IPS DF 6.9 (cell line): Measurements from ENCODE around the gene MS4A15.
A peak's percentile ranks its signal among the peaks of the same experiment; 100 is the strongest.
"Not testable (repeated sequence)": the region's sequence is repeated elsewhere in the genome, so short reads cannot be mapped to it uniquely, and the experiment has no call there.

Source experiments
- DNase-seq: peaks from one replicate; pipeline ENCODE4 v3.0.0-alpha.2; 2013; ENCODE audit warnings: low read depth, low spot score
- H3K27ac ChIP-seq: one replicate; pipeline ENCODE4 v1.5.1; 2013; ENCODE audit warnings: low read length, control low read depth
- H3K27me3 ChIP-seq: 2 replicates; pipeline ENCODE4 v1.6.1; 2013; ENCODE audit warnings: mild to moderate bottlenecking, low read length; ENCODE audit not compliant: control insufficient read depth, insufficient read depth
- H3K36me3 ChIP-seq: 2 replicates; pipeline ENCODE4 v1.6.1; 2013; ENCODE audit warnings: low read length; ENCODE audit not compliant: control insufficient read depth, insufficient read depth
- H3K4me1 ChIP-seq: 2 replicates; pipeline ENCODE4 v1.6.1; 2013; ENCODE audit warnings: low read length; ENCODE audit not compliant: control insufficient read depth, insufficient read depth
- H3K4me3 ChIP-seq: 2 replicates; pipeline ENCODE4 v1.5.1; 2013; ENCODE audit warnings: mild to moderate bottlenecking, low read length
- H3K9me3 ChIP-seq: 2 replicates; pipeline ENCODE4 v1.6.1; 2013; ENCODE audit warnings: low read length, inconsistent platforms; ENCODE audit not compliant: control insufficient read depth, insufficient read depth
- WGBS: extraction: QIAGEN DNeasy Blood & Tissue Kit; methylation state at CpG from one replicate; pipeline ENCODE4 v1.1.7; 2013; ENCODE audit warnings: mixed read lengths, missing lambda C conversion rate; ENCODE audit not compliant: insufficient read length, insufficient coverage; 5-methylcytosine and 5-hydroxymethylcytosine counted together

MS4A15 gene, protein sequence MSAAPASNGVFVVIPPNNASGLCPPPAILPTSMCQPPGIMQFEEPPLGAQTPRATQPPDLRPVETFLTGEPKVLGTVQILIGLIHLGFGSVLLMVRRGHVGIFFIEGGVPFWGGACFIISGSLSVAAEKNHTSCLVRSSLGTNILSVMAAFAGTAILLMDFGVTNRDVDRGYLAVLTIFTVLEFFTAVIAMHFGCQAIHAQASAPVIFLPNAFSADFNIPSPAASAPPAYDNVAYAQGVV

DNA sequence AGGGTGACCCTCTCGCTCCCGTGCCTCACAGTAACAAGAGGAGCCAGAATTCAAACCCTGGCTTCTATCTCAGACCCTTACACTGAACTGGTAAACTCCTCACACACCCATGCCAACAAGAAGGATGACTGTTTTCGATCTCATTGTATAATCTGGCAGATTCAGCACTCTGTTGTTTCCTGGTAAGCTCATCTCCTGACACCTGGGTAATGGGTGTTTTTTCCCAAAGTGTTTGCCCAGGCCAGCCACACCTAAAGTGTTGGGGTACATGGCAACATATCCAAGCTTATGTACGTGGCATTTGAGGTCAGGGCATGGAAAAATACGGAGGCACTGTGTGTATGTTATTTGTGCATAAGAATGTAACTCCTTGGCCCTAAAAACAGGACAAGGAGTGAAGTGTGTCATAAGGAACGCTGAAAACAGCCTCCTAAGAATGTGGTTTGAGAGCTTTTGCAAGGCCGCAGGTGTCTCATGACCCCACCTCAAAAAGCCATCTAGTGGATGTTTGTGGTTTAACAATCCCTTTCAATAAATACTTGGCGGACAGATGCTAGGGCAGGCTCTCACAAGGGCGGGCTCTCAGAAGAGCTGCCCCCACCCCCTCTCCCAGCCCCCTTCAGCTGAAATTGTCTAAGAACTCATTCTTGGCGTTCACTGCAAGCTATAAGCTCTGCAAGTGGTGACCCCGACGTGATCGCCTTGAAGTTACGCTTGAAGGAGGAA, at the start of gene MS4A15:
TSS of gene MS4A15 (plus strand) at position 561 of the 726 bp plus-strand sequence. CDS start 6,867 bp downstream, outside the sequence.
- Histone ChIP-seq H3K4me1 (no peaks in the 10 kb centered on the region), H3K9me3 (no peaks in the 10 kb centered on the region), H3K4me3 (no peak within 1 kb of the TSS), H3K27ac (no peak within 1 kb of the TSS), H3K36me3 (no peaks in the 10 kb centered on the region), H3K27me3 (no peaks in the 10 kb centered on the region)
- peak; percentile 41 for DNase-seq
- WGBS = no CpG with 5 or more reads among the region's 14 CpGs

DNA sequence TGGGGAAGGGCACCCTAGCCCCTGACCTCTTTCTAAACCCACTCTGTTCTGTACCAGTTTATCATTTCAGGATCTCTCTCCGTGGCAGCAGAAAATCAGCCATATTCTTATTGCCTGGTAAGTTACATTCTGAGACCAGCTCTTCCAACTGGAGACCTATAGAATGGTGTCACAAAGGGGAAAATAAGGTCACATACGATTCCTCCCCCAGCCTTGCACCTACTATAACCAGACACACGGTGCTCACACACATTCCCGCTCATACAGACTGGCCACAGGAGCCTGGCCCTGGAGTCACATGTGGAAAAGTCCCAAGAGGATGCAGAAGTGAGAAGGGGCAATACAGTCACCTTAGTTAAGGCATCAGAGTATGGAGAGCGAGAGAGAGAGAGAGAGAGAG, 49.7 kb upstream of the MS4A15 start:
- no peak overlapping the region for H3K4me3 ChIP-seq
- H3K9me3 ChIP-seq = no peaks in the 10 kb centered on the region
- no peaks in the 10 kb centered on the region for H3K4me1 ChIP-seq
- no peak for DNase-seq
- no peaks in the 10 kb centered on the region for H3K36me3 ChIP-seq
- no peak overlapping the region for H3K27ac ChIP-seq
- no CpG with 5 or more reads among the region's 5 CpGs for WGBS
- no peaks in the 10 kb centered on the region for H3K27me3 ChIP-seq

DNA sequence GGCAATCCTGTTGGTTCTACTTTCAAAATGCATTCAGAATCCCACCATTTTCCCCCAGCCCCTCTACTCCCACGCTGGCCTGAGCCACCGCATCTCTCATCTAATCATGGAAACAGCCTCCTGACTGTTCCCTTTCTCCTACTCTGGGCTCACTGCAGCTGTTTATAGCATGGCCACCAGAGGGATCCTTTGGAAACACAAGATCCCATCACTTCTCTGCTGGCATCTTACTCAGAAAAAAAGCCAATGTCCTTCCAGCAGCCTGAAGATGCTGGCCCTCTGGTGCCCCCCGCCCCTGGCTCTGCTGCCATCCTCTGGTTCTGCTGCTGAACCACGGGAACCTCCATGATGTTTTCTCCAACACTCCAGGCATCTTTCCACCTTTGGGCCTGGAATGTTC, 46.2 kb upstream of the MS4A15 start:
- H3K27me3 ChIP-seq = no peaks in the 10 kb centered on the region
- H3K9me3 ChIP-seq = no peaks in the 10 kb centered on the region
- H3K4me1 ChIP-seq = no peaks in the 10 kb centered on the region
- DNase-seq = no peak
- H3K27ac ChIP-seq = no peak overlapping the region
- no peak overlapping the region for H3K4me3 ChIP-seq
- no peaks in the 10 kb centered on the region for H3K36me3 ChIP-seq
- no CpG with 5 or more reads among the region's 4 CpGs for WGBS

DNA sequence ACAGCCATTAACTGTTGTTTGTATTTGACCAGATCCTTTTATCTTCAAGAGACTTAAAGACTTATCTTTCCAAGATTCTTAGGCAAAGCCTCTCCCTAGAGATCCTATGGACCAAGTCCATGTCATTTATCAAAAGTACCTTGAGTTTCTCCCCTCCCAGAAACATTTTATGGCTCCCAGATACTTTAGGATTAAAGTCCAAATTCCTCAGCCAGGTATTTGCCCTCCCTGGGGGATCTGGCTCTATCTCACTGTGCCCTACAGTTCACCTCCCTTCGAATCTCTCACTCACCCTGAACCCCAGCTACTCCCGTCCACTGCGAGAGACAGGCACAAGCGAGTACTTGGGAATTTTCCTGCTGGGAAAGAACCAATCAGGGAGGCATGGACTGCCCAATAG, 45.4 kb upstream of the MS4A15 start:
- H3K4me1 ChIP-seq = no peaks in the 10 kb centered on the region
- no peaks in the 10 kb centered on the region for H3K9me3 ChIP-seq
- no CpG with 5 or more reads among the region's 4 CpGs for WGBS
- no peak for DNase-seq
- no peaks in the 10 kb centered on the region for H3K36me3 ChIP-seq
- no peak overlapping the region for H3K27ac ChIP-seq
- no peak overlapping the region for H3K4me3 ChIP-seq
- no peaks in the 10 kb centered on the region for H3K27me3 ChIP-seq

DNA sequence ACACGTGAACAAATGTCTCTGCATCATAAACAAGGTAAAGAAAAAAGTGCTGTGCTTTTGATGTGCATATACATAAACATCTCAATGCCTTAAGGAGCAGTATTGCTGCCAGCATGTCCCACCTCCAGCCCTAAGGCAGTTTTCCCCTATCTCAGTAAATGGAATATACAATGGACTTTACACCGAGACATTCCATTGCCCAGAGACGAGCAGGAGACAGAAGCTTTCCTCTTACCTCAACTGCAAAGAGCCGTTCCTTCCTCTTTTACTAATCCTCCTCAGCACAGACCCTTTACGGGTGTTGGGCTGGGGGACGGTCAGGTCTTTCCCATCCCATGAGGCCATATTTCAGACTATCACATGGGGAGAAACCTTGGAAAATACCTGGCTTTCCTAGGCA, 43.2 kb upstream of the MS4A15 start:
- H3K9me3 ChIP-seq, H3K27ac ChIP-seq, H3K4me3 ChIP-seq, H3K4me1 ChIP-seq, DNase-seq, H3K27me3 ChIP-seq, H3K36me3 ChIP-seq: not testable (repeated sequence)
- WGBS = no CpG with 5 or more reads among the region's 6 CpGs

DNA sequence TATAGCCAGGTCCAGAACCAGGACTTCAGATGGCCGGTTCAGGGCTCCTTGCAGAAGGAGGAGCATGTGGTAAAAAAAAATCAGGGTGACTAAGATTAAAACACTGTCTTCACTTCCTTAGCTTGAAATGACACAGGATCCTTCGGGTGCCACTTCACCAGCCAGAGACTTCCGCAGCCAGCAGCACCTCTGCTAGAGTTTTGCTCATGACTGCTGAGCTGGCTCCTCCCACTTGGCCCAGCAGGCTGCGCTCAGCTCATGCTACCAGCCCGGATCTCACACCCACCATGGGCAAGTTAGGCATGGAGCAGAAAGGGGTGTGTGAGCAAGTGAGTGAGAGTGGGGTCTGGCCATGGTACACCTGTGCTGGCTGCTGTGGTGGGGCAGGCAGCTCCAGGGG, 38.7 kb upstream of the MS4A15 start:
- no CpG with 5 or more reads among the region's 5 CpGs for WGBS
- no peak overlapping the region for H3K27ac ChIP-seq
- H3K27me3 ChIP-seq = no peaks in the 10 kb centered on the region; the same call in 1 of the 2 replicates
- no peak overlapping the region for H3K4me3 ChIP-seq
- DNase-seq = no peak
- H3K9me3 ChIP-seq = no peaks in the 10 kb centered on the region
- no peaks in the 10 kb centered on the region for H3K4me1 ChIP-seq
- H3K36me3 ChIP-seq = no peaks in the 10 kb centered on the region

DNA sequence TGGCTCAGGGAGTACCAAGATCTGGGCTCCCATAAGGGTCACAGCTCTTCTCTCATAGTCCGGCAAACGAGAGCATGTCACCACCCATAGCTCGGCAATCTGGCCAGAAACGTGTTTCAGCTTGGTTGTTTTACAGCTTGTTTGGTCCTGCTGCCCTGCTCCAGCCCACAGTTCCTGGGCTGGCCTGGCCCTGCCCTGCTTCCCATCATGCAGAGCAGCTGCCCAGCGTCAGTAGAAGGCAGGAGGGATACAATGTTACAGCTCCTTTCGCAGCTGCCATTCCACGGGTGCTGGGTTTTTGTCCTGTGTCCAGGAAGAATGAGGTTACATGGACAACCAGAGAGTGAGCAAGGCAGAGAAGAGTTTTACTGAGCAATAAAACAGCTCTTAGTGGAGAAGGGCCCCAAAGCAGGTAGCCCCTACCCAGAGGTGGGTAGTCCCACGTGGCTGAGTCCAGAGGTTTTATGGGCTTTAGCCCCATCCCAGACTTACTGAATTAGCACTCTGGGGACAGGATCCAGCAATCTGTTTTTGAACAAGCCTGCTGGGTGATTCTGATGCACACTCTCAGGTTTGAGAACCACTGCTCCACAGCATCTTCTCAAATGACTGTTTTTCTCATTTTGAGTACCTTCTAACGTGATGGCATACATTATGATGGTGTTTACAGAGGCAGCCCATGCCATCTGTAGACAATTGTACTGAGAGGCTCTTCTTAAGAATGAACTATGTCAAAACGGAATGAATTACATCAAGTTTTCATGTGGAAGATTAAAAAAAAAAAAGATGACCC, 37.9 kb upstream of the MS4A15 start:
- no CpG with 5 or more reads among the region's 10 CpGs for WGBS
- DNase-seq = no peak

DNA sequence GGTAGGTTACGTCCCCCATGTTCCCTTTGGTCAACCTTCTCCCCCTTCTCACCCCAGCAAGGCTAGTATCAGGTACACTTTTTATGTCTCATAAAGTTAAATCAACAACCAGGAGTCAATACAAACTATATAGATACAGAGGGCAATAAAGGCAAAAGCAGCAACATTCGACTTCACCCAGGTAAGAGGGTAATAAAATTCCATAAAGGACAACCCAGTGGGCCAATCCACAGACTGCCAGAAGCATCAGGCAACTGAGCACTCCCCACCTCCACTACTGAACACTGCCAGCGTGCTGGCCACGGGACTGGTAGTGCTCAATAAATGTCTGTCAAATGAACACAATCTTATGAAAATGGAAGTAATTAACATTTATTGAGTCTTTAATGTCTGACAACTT, 37.3 kb upstream of the MS4A15 start:
- H3K9me3 ChIP-seq = no peaks in the 10 kb centered on the region
- no peaks in the 10 kb centered on the region for H3K4me1 ChIP-seq
- WGBS = no CpG with 5 or more reads among the region's 4 CpGs
- no peak overlapping the region for H3K4me3 ChIP-seq
- H3K36me3 ChIP-seq = no peaks in the 10 kb centered on the region
- no peak for DNase-seq
- no peak overlapping the region for H3K27ac ChIP-seq
- H3K27me3 ChIP-seq = no peaks in the 10 kb centered on the region; the same call in 1 of the 2 replicates

More for the DNA sequence above, 37.9 kb upstream of the MS4A15 start:
- H3K4me3 ChIP-seq = no peak overlapping the region
- no peaks in the 10 kb centered on the region for H3K36me3 ChIP-seq
- H3K27ac ChIP-seq = no peak overlapping the region
- H3K9me3 ChIP-seq = no peaks in the 10 kb centered on the region
- H3K4me1 ChIP-seq = no peaks in the 10 kb centered on the region
- H3K27me3 ChIP-seq = no peaks in the 10 kb centered on the region; the same call in 1 of the 2 replicates

DNA sequence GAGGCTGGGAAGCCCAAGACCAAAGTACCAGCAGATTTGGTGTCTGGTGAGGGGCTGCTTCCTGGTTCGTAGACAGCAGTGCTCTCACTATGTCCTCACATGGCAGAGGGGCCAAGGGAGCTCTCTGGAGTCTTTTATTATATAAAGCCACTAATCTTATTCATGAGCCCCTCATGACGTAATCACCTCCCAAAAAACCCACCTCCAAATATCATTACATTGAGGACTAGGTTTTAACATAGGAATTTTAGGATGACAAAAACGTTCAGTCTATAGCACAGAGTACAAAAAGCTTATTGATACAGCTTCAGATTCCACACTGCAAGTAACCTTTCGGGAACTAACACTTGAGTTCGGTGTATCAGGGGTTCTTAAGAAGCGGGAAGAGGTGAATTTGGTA, 36.2 kb upstream of the MS4A15 start:
- WGBS = 100% methylated on average over 1 of the region's 6 CpGs

DNA sequence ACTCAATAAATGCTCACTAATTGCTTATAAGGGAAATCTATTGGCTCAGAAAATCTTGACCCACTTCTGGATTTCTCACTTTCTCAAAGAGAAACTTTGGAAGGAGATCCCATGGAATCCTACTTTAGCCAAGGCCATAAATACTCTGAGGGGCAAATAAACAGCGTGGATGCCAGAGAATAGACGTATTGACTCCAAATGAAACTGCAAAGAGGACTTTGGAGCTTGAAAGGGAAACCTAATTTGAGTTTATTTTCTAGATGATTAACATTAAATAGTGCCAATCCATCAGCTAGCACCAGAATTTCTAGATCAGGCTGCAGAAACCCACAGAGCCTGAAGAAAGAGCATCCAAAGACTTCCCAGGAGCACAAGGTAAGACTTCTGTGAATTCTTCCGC, 32.2 kb upstream of the MS4A15 start, which contains the start of gene MS4A18:
TSS of gene MS4A18 (plus strand) at position 301 of the 400 bp plus-strand sequence.
- no peak within 1 kb of the TSS for H3K27ac ChIP-seq
- WGBS = no CpG with 5 or more reads among the region's 3 CpGs
- no peaks in the 10 kb centered on the region; the same call in 1 of the 2 replicates for H3K27me3 ChIP-seq
- no peaks in the 10 kb centered on the region for H3K9me3 ChIP-seq
- H3K4me3 ChIP-seq = no peak within 1 kb of the TSS
- no peak for DNase-seq
- H3K4me1 ChIP-seq = no peaks in the 10 kb centered on the region
- H3K36me3 ChIP-seq = no peaks in the 10 kb centered on the region

More for the DNA sequence above, 36.2 kb upstream of the MS4A15 start:
- Histone ChIP-seq H3K4me1 (no peaks in the 10 kb centered on the region), H3K36me3 (no peaks in the 10 kb centered on the region), H3K27ac (no peak overlapping the region), H3K27me3 (no peaks in the 10 kb centered on the region; the same call in 1 of the 2 replicates), H3K4me3 (no peak overlapping the region), H3K9me3 (no peaks in the 10 kb centered on the region)
- DNase-seq = no peak
